ENCODE data around the gene TRAF7. TPM values are rescaled to one million over a fixed set of nuclear protein-coding genes. Genes with fewer than 3 reads are reported as not detected.

The TRAF7 gene
- total and polyA plus RNA-seq, 2 of the 8 experiments (the other 6 are each of a cell fraction or from before 2014, with no cell fraction given) = 96.8 to 148 TPM

GRCh38 chr16:2160915-2161551, 5.5 kb downstream of the TRAF7 start (continued):
- TF ChIP-seq CHD7 (IDR thresholded peaks at IDR 0.05; ENCODE audit: insufficient replicate concordance, low read length) = no peak
- no peak for TF ChIP-seq RBBP5 (IDR thresholded peaks at IDR 0.05; ENCODE audit: borderline replicate concordance, low read depth, low read length)
- no peak for TF ChIP-seq BRCA1 (IDR thresholded peaks at IDR 0.05; ENCODE audit: low read depth, low read length)
- TF ChIP-seq CTBP2 (IDR thresholded peaks at IDR 0.05; ENCODE audit: borderline replicate concordance, insufficient read depth, insufficient read length, low read length) = no peak
- no peak for TF ChIP-seq TEAD4 (IDR thresholded peaks at IDR 0.05; ENCODE audit: low read depth, low read length)
- no peak for TF ChIP-seq SP2 (IDR thresholded peaks at IDR 0.05; ENCODE audit: low read length)
- TF ChIP-seq SIN3A (conservative IDR thresholded peaks at IDR 0.05 in 1 of 2, IDR thresholded peaks at IDR 0.05 in 1 of 2; ENCODE audit: low read depth in 1 of 2, low read length in 2 of 2) = no peak
- TF ChIP-seq SUZ12 (IDR thresholded peaks at IDR 0.05; ENCODE audit: low read length) = no peak
- no peak for TF ChIP-seq FOSL1 (IDR thresholded peaks at IDR 0.05; ENCODE audit: insufficient read depth, low read depth, low read length)
- TF ChIP-seq NRF1 (IDR thresholded peaks at IDR 0.05; ENCODE audit: low read depth, low read length) = no peak
- no peak for TF ChIP-seq POLR2AphosphoS5 (IDR thresholded peaks at IDR 0.05; ENCODE audit: low read depth, low read length)
